NCI-H1417 (cell line): ENCODE data around the gene SCAF1.

Experiments
- DNase-seq, 3 experiments: peaks; one replicate each; lab custom pipeline; 2025; lab: John Stamatoyannopoulos, UW

Gene SCAF1

DNA sequence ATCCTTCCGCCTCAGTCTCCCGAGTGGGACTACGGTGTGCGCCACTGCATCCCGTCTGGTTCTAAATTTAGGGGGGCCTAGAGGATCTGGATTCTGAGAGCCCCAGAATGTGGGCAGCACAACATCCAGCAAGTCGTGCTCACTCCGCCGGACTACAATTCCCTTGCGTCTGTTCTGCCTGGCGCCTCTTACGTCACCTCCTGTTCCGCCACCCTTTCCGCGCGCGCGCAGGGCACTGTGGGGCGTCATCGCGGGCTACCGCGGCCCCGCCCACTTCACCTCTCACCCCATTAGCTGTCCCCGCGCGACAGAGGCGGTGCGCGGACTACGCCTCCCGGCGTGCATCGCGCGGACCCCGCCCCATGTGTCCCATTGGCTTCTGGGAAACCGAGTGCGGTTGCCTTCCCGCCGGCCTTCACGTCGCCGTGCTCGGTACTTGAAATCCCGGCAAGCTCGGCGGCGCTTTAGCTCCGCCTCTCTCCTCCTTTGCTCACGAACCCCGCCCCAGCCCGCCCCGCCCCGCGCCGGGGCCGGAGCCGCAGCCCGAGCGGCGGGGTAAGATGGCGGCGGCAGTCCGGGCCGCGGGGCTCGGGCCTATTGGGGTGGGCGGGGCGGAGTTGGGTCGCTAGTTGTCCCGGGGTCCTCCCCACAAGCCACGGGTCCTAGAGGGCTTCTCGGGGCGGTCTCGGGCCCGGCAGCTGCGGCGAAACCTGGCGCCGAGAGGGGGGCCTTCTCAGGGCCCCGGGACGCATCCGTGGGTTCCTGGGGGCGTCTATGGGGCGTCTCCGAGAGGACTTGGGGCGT lies at the start of gene SCAF1:
Gene SCAF1 (plus strand): TSS at position 522 of the 804 bp plus-strand sequence. CDS start 2,818 bp downstream, outside the sequence.
- DNase-seq: peak; percentile 99 to 100 (median 99)

- DNase-seq: no peak
Observed at GRCh38 chr19:49592486-49593232, 49.4 kb upstream of the SCAF1 start.

DNA sequence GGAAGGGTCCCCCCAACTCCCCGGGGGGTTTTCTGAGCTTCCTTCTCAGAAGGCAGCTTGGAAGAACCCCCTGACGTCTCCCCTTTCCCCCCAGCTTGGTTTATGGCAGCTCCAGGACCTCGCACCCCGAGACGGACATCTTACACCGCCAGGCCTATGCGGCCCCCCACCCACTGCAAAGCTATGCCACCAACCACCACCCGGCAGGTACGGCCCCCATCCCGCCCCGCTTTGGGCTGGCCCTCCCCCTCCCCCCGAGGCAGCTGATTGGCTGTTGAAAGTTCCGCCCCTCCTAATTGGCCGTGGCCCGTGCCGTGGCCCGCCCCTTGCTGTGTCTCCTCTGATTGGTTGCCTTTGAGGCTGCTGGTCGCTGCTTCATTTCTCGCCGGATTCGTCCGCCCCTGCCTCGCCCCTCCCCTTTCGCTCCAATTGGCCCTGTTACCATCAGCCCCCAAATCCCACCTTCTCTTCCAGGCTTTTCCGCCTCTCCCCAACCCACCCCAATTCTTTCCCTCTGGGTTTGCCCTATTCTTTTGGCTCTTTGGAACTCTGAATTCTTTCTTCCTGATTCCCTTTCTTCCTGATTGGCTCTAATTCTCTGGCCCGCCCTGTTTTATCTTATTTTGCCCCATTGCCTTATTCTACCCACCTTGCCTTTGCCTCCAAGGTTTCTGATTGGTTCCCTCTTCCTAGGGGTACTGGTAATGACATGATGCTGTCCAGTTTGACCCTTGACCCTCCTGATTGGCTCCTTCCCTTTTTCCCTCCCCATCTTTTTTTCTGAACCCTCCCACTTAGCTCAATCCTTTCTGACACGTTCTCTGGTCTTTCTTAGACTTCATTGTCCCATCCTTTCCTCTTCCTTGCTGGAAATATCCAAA lies 48.5 kb upstream of the SCAF1 start:
- DNase-seq: peak in 2 of 3 experiments; percentile 16 to 92

DNA sequence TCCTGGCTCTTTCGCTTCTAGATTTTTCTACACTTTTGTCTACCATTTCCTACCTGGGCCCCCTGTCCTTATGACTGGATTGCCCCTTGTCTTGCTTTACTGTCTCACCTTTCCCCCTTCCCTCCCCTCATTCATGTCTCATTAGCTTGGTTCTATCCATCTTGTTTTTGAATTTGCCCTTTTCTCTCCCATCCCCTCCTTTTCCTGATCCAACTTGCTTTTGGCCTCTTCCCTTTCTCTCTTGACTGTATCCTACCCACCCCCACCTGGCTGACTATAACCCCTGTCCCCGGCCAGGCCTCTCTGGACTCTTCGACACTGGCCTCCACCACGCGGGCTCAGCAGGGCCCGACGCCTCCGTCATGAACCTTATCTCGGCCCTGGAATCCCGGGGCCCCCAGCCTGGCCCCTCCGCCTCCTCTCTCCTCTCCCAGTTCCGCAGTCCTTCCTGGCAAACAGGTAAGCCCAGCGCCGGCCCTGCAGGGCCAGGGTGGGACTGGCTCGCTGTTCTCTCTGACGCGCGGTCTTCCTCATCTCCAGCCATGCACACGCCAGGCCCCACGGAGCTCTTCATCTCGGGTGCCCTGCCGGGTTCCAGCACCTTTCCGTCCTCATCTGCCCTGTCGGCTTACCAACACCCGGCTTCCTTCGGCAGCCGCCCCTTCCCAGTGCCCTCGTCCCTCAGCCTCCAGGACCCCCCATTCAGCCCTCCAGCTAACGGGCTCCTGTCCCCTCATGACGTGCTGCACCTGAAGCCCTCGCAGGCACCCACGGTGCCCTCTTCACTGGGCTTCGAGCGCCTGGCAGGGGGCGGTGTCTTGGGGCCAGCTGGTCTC lies 47.6 kb upstream of the SCAF1 start:
- no peak for DNase-seq

DNA sequence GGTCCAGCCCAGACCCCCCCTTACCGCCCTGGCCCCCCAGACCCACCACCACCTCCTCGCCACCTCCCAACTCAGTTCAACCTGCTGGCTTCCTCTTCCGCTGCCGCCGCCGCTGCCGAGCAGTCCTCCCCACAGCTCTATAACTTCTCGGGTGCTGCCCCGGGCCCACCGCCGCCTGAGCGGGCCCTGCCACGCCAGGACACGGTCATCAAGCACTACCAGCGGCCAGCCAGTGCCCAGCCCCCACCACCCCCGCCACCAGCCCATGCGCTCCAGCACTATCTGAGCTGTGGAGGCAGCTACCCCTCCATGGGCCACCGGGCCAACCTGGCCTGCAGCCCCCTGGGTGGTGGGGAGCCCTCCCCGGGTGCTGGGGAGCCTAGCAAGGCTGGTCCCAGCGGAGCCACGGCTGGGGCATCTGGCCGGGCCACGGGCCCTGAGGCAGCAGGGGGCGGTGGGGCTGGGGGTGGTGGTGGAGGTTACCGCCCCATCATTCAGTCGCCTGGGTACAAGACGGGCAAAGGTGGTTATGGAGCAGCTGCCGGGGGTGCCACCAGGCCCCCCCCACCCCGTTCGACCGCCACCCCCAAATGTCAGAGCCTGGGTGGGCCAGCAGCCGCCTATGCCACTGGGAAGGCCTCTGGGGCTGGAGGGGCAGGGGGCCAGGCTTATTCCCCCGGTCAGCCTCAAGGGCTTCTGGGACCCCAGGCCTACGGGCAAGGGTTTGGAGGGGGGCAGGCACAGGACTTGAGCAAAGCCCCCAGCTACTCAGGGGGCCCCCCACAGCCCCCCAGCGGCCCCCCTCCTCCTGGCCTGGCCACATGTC lies 46.8 kb upstream of the SCAF1 start:
- DNase-seq: no peak

- no peak for DNase-seq
Observed at GRCh38 chr19:49595819-49596404, 46.1 kb upstream of the SCAF1 start.

DNA sequence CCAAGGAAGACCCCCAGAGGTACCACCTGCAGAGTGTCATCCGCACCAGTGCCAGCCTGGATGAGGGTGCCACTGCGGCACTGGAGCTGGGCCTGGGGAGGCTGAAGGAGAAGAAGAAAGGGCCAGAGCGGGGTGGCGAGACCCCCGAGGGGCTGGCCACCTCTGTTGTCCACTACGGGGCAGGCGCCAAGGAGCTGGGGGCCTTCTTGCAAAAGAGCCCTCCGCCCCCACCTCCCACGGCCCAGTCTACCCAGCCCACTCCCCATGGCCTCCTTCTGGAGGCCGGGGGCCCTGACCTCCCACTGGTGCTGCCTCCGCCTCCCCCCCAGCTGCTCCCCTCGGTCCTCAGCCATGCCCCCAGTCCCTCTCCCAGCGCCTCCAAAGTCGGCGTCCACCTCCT lies 45.6 kb upstream of the SCAF1 start:
- no peak for DNase-seq

DNA sequence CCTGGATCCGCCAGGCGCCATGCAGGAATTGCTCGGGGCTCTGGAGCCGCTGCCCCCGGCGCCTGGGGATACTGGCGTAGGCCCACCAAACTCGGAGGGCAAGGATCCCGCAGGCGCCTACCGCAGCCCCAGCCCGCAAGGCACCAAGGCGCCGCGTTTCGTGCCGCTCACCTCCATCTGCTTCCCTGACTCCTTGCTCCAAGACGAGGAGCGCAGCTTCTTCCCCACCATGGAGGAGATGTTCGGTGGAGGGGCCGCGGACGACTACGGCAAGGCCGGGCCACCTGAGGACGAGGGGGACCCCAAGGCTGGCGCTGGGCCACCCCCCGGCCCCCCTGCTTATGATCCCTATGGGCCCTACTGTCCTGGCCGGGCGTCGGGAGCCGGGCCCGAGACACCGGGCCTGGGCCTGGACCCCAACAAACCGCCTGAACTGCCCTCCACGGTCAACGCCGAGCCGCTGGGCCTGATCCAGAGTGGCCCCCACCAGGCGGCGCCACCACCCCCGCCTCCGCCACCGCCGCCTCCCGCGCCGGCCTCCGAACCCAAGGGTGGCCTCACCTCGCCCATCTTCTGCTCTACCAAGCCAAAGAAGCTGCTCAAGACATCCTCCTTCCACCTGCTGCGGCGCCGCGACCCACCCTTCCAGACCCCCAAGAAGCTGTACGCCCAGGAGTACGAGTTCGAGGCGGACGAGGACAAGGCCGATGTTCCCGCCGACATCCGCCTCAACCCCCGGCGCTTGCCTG lies 44.9 kb upstream of the SCAF1 start:
- no peak for DNase-seq

GRCh38 chr19:49597703-49597974 lies 44.4 kb upstream of the SCAF1 start:
- DNase-seq: no peak

DNA sequence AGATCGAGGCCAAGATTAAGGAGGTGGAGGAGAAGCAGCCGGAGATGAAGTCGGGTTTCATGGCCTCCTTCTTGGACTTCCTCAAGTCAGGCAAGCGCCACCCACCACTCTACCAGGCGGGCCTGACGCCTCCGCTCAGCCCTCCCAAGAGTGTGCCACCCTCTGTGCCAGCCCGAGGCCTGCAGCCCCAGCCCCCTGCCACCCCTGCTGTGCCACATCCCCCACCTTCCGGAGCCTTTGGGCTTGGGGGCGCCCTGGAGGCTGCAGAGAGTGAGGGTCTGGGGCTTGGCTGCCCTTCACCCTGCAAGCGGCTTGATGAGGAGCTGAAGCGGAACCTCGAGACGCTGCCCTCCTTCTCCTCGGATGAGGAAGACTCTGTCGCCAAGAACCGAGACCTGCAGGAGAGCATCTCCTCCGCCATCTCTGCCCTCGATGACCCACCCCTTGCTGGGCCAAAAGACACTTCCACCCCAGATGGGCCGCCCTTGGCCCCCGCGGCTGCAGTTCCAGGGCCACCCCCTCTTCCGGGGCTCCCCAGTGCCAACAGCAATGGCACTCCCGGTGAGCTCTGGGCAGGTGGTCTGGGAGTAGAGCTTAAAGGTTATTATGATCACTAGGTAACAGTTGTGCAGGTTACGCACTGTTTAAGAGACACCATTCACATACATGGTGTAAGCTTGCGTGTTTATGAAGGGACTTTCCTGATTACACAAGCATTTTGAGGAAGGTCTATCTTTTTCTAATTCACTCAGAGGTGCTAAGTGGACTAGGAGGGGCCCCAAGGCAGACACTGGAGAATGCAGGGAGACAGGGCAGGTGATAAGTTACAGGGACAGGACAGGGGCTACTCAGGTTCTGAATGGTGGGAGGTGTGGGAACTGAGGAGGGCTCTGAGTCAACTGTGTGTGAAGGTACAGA lies 42.4 kb upstream of the SCAF1 start:
- DNase-seq: no peak

GRCh38 chr19:49601482-49602038 lies 40.4 kb upstream of the SCAF1 start:
- no peak for DNase-seq

DNA sequence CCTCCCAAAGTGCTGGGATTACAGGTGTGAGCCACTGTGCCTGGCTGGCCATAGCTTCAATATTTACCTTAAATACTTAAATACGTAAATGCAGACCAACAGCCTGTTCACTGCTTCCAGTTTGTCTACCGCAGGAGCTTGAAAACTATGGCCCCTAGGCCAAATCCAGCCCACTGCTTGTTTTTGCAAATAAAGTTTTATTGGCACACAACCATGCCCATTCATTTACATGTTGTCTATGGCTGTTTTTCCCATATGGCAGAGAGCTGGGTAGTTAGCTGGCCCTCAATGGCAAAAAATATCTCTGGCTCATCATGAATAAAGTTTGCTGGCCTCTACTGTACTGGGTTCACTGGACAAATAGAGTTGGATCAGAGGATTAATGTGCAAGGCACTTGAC lies 39.2 kb upstream of the SCAF1 start:
- no peak for DNase-seq

- DNase-seq: no peak
Observed at GRCh38 chr19:49605605-49606004, 36.4 kb upstream of the SCAF1 start.

- no peak for DNase-seq
Observed at GRCh38 chr19:49609499-49610092, 32.4 kb upstream of the SCAF1 start.

GRCh38 chr19:49613374-49613773 lies 28.6 kb upstream of the SCAF1 start:
- DNase-seq: no peak

GRCh38 chr19:49614096-49614833 lies 27.7 kb upstream of the SCAF1 start:
- no peak for DNase-seq

GRCh38 chr19:49615861-49616260 lies 26.1 kb upstream of the SCAF1 start:
- DNase-seq: no peak
